Measurements from ENCODE around the gene CDK10. TPM values are rescaled to one million over a fixed set of nuclear protein-coding genes. Genes with fewer than 3 reads are reported as not detected.
A peak's percentile ranks its signal among the peaks of the same experiment; 100 is the strongest.

CDK10 gene
- total and polyA plus RNA-seq, 8 donors = 33.7 to 253 (median 59.4) TPM

- FAIRE-seq (no peak), DNase-seq (no peak), ATAC-seq (peak in 1 of 4 donors; percentile 6)
- 85 to 89% methylated on average over 11 of the region's 11 CpGs for WGBS, 2 donors
- Histone ChIP-seq H3K27ac (no peak overlapping the region), H3K4me1 (no peaks in the 10 kb centered on the region), H3K36me3 (peaks cover 4 to 34% (median 22%) of the 10 kb centered on the region in 3 donors), H3K4me3 (no peak overlapping the region), H3K27me3 (no peaks in the 10 kb centered on the region), H3K9me3 (no peaks in the 10 kb centered on the region)
- no peak for TF ChIP-seq CTCF (IDR thresholded peaks at IDR 0.05)
- intact Hi-C loops (cut with DNase I) = loop anchor here in 1 of 3 donors (10.0 kb wide), 1 partner anchor 113 kb away; no protein-coding TSS in a partner anchor
Observed at GRCh38 chr16:89741342-89742014, 55.0 kb downstream of the CDK10 start.

- H3K36me3 ChIP-seq = peaks cover 4 to 25% (median 15%) of the 10 kb centered on the region in 3 donors
- ATAC-seq (no peak), DNase-seq (no peak), FAIRE-seq (no peak)
- no peak overlapping the region for H3K27ac ChIP-seq
- H3K9me3 ChIP-seq = no peaks in the 10 kb centered on the region
- no peaks in the 10 kb centered on the region for H3K27me3 ChIP-seq
- H3K4me3 ChIP-seq = no peak overlapping the region
- no peaks in the 10 kb centered on the region for H3K4me1 ChIP-seq
- TF ChIP-seq CTCF (IDR thresholded peaks at IDR 0.05) = no peak
- intact Hi-C loops (cut with DNase I) = loop anchor here in 1 of 3 donors (10.0 kb wide), 1 partner anchor 112 kb away; no protein-coding TSS in a partner anchor
- WGBS, 2 donors = 78 to 89% methylated on average over 4 of the region's 4 CpGs
Observed at GRCh38 chr16:89742948-89743347, 56.5 kb downstream of the CDK10 start.

GRCh38 chr16:89744813-89745212 is 58.3 kb downstream of the CDK10 start:
- intact Hi-C loops (cut with DNase I) = loop anchor here in 2 of 3 donors (5.0 to 10.0 kb wide), 2 partner anchors 110 to 112 kb away; no protein-coding TSS in a partner anchor
- no peaks in the 10 kb centered on the region for H3K27me3 ChIP-seq
- TF ChIP-seq CTCF (IDR thresholded peaks at IDR 0.05) = no peak
- WGBS, 2 donors = 58 to 63% methylated on average over 16 of the region's 16 CpGs
- no peak for FAIRE-seq
- peaks cover 0 to 6% (median 0%) of the 10 kb centered on the region in 3 donors for H3K36me3 ChIP-seq
- H3K4me1 ChIP-seq = no peaks in the 10 kb centered on the region
- H3K27ac ChIP-seq = no peak overlapping the region
- no peak for DNase-seq
- no peak overlapping the region for H3K4me3 ChIP-seq
- no peaks in the 10 kb centered on the region for H3K9me3 ChIP-seq
- ATAC-seq = no peak

Other genes starting within 250 kb of the CDK10 start
- 10 to 100 TPM; 43.9 to 74.0 (median 44.9) TPM for gene ANKRD11, start 196.1 kb upstream of the CDK10 start, total RNA-seq
- 10 to 100 TPM; 47.0 to 74.0 TPM for gene ANKRD11, start 196.1 kb upstream of the CDK10 start, polyA plus RNA-seq
- 10 to 100 TPM; 25.7 to 56.2 (median 44.5) TPM for gene SPG7, start 178.3 kb upstream of the CDK10 start, total RNA-seq
- 100 to 1,000 TPM; 164 to 212 TPM for gene SPG7, start 178.3 kb upstream of the CDK10 start, polyA plus RNA-seq
- gene RPL13, start 126.0 kb upstream of the CDK10 start, total RNA-seq = 1,000 to 10,000 TPM; 1,297 to 2,529 (median 1,763) TPM
- 1,000 to 10,000 TPM; 3,226 to 6,500 TPM for gene RPL13, start 126.0 kb upstream of the CDK10 start, polyA plus RNA-seq
- 1 to 10 TPM in 2 of 6 donors, under 1 TPM in 4; 0.12 to 1.6 (median 0.70) TPM for gene CPNE7, start 110.9 kb upstream of the CDK10 start, total RNA-seq
- 1 to 10 TPM; 3.8 to 4.5 TPM for gene CPNE7, start 110.9 kb upstream of the CDK10 start, polyA plus RNA-seq
- 100 to 1,000 TPM; 109 to 168 (median 125) TPM for gene DPEP1, start 73.0 kb upstream of the CDK10 start, total RNA-seq
- gene DPEP1, start 73.0 kb upstream of the CDK10 start, polyA plus RNA-seq = 100 to 1,000 TPM; 114 to 149 TPM
- gene CHMP1A, start 29.0 kb upstream of the CDK10 start, total RNA-seq = 10 to 100 TPM; 27.6 to 54.4 (median 30.6) TPM
- gene CHMP1A, start 29.0 kb upstream of the CDK10 start, polyA plus RNA-seq = 10 to 100 TPM; 54.2 to 71.4 TPM
- 1 to 10 TPM; 2.4 to 6.3 (median 3.3) TPM for gene SPATA33, start 28.9 kb upstream of the CDK10 start, total RNA-seq
- 1 to 10 TPM; 8.3 to 9.3 TPM for gene SPATA33, start 28.9 kb upstream of the CDK10 start, polyA plus RNA-seq
- gene SPATA2L, start 15.0 kb downstream of the CDK10 start, total RNA-seq = 10 to 100 TPM in 4 of 6 donors, 1 to 10 TPM in 2; 9.2 to 22.3 (median 11.1) TPM
- 10 to 100 TPM; 14.8 to 16.6 TPM for gene SPATA2L, start 15.0 kb downstream of the CDK10 start, polyA plus RNA-seq
- gene VPS9D1, start 34.2 kb downstream of the CDK10 start, total RNA-seq = 1 to 10 TPM; 3.9 to 7.5 (median 5.6) TPM
- 10 to 100 TPM; 27.3 to 30.1 TPM for gene VPS9D1, start 34.2 kb downstream of the CDK10 start, polyA plus RNA-seq
- 10 to 100 TPM in 4 of 6 donors, 1 to 10 TPM in 2; 7.9 to 18.7 (median 10.7) TPM for gene ZNF276, start 34.8 kb downstream of the CDK10 start, total RNA-seq
- 10 to 100 TPM; 29.1 to 49.3 TPM for gene ZNF276, start 34.8 kb downstream of the CDK10 start, polyA plus RNA-seq
- 1 to 10 TPM in 5 of 6 donors, under 1 TPM in 1; 0.51 to 3.0 (median 2.1) TPM for gene FANCA, start 130.0 kb downstream of the CDK10 start, total RNA-seq
- 1 to 10 TPM; 3.7 to 5.7 TPM for gene FANCA, start 130.0 kb downstream of the CDK10 start, polyA plus RNA-seq
- gene SPIRE2, start 141.8 kb downstream of the CDK10 start, total RNA-seq = 1 to 10 TPM; 1.6 to 3.8 (median 2.6) TPM
- 10 to 100 TPM in 1 of 2 donors, 1 to 10 TPM in 1; 6.7 to 11.5 TPM for gene SPIRE2, start 141.8 kb downstream of the CDK10 start, polyA plus RNA-seq
- gene TCF25, start 186.9 kb downstream of the CDK10 start, total RNA-seq = 100 to 1,000 TPM in 3 of 6 donors, 10 to 100 TPM in 3; 81.0 to 119 (median 100) TPM
- 100 to 1,000 TPM; 193 to 250 TPM for gene TCF25, start 186.9 kb downstream of the CDK10 start, polyA plus RNA-seq
- gene MC1R, start 232.2 kb downstream of the CDK10 start, total RNA-seq = 1 to 10 TPM; 1.1 to 3.3 (median 1.6) TPM
- 10 to 100 TPM in 1 of 2 donors, 1 to 10 TPM in 1; 9.4 to 14.3 TPM for gene MC1R, start 232.2 kb downstream of the CDK10 start, polyA plus RNA-seq
- 10 to 100 TPM in 1 of 6 donors, 1 to 10 TPM in 3, under 1 TPM in 2; 0.37 to 25.4 (median 1.6) TPM for gene TUBB3, start 236.7 kb downstream of the CDK10 start, total RNA-seq
- gene TUBB3, start 236.7 kb downstream of the CDK10 start, polyA plus RNA-seq = 1 to 10 TPM; 1.8 to 4.7 TPM